ENCODE data around the gene ABCA5.

GRCh38 chr17:69333561-69333960 is 6.6 kb upstream of the ABCA5 start:
- TF ChIP-seq CTCF (IDR thresholded peaks at IDR 0.05; ENCODE audit: low read length): no peak
- TF ChIP-seq EZH2phosphoT487 (IDR thresholded peaks at IDR 0.05; ENCODE audit: low read length): no peak
- no peak for TF ChIP-seq EZH2 (optimal IDR thresholded peaks at IDR 0.05; ENCODE audit: low read depth, low read length)
